Measurements from ENCODE around the gene FCHSD1.
A peak's percentile ranks its signal among the peaks of the same experiment; 100 is the strongest.

FCHSD1 gene

DNA sequence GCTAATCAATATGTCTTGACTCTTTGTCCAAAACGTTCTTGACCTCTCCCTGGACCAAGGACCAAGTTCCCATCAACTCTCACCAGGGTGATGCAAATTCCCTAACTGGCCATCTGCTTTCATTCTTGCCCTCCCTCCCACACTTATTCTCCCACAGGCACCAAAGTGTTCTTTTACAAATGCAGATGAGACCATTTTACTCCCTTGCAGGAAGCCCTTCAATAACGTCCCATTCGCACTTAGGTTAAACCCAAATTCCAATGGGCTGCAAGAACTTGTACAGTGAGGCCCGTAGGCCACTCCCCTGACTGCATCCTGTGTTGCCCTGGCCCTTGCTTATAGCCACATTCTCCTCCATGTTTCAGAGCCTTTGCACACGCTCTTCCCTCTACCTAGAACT lies 23.5 kb upstream of the FCHSD1 start:
- TF ChIP-seq CTCF (IDR thresholded peaks at IDR 0.05; ENCODE audit: low read length, missing control alignments) = no peak
- no peak for DNase-seq (ENCODE audit: low read depth)
- no peak overlapping the region for H3K4me3 ChIP-seq (replicated peaks; ENCODE audit: low read depth, low read length)

- DNase-seq (ENCODE audit: low read depth) = peak; percentile 53
- TF ChIP-seq CTCF (IDR thresholded peaks at IDR 0.05; ENCODE audit: low read length, missing control alignments) = no peak
- H3K4me3 ChIP-seq (replicated peaks; ENCODE audit: low read depth, low read length) = no peak overlapping the region
Measured at GRCh38 chr5:141672841-141673813, 21.9 kb upstream of the FCHSD1 start.

GRCh38 chr5:141672071-141672840 lies 21.0 kb upstream of the FCHSD1 start:
- no peak for DNase-seq (ENCODE audit: low read depth)
- no peak for TF ChIP-seq CTCF (IDR thresholded peaks at IDR 0.05; ENCODE audit: low read length, missing control alignments)
- H3K4me3 ChIP-seq (replicated peaks; ENCODE audit: low read depth, low read length) = no peak overlapping the region

GRCh38 chr5:141669520-141669919 lies 18.3 kb upstream of the FCHSD1 start:
- DNase-seq (ENCODE audit: low read depth) = no peak
- H3K4me3 ChIP-seq (replicated peaks; ENCODE audit: low read depth, low read length) = no peak overlapping the region
- no peak for TF ChIP-seq CTCF (IDR thresholded peaks at IDR 0.05; ENCODE audit: low read length, missing control alignments)

DNA sequence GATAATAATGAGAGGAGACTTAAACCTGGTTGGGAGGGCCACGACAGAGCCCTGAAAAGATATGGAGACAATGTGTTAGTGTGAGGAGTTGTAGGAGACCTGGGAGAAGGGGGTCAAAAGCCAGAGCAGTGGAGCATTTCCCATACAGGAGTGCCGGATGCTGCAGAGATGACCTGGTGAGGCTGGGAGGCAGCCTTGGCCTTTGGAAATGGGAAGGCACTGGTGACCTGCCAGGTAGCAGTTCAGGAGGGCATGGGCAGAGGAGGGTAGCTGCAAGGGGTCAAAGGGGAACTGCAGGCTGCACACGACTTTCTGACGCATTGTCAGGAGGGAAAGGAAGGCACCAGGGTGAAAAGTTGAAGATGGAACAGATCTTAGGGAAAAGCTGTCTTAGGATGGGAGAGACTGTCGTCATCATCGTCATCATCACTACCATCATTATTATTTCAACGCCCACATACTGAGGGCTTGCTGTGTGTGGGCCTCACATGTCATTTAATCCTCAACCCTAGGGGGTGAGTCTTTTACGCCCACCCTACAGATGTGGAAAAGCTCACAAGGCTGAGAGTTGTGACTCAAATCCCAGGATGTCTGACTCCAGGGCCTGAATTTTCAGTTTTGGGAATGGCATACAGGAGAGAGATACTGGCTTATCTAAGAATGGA lies 17.5 kb upstream of the FCHSD1 start:
- H3K4me3 ChIP-seq (replicated peaks; ENCODE audit: low read depth, low read length) = no peak overlapping the region
- TF ChIP-seq CTCF (IDR thresholded peaks at IDR 0.05; ENCODE audit: low read length, missing control alignments) = no peak
- no peak for DNase-seq (ENCODE audit: low read depth)

- no peak for DNase-seq (ENCODE audit: low read depth)
- no peak for TF ChIP-seq CTCF (IDR thresholded peaks at IDR 0.05; ENCODE audit: low read length, missing control alignments)
- no peak overlapping the region for H3K4me3 ChIP-seq (replicated peaks; ENCODE audit: low read depth, low read length)
Measured at GRCh38 chr5:141665995-141666940, 15.1 kb upstream of the FCHSD1 start.

Measured in fibroblast of pulmonary artery (primary cell).